GM12891 (cell line): ENCODE measurements around the gene EPS8L1.

ENCODE experiments used
- POLR2AphosphoS5 ChIP-seq: IDR thresholded peaks from 2 replicates; pipeline ENCODE4 v1.6.1; 2011; ENCODE audit warnings: low read depth, low read length, control low read depth
- TAF1 ChIP-seq: IDR thresholded peaks from 2 replicates; pipeline ENCODE4 v1.6.1; 2011; ENCODE audit warnings: low read depth, low read length, control low read depth

DNA sequence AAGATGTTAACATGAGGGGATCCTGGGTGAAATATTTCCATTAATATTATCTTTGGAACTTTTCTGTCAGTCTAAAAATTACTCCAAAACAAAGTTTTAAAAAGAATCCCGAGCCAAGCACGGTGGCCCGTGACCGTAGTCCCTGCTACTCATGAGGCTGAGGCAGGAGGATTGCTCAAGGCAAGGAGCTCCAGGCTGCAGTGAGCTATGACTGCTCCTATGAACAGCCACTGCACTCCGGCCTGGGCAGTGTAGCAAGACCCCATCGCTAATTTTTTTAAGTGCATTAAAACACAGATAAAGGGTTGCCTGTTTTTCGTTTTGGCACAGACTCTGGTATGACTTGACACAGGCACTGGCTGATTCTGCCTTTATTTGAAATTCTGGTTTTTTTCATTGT is 44.5 kb upstream of the EPS8L1 start:
- TF ChIP-seq TAF1: no peak
- TF ChIP-seq POLR2AphosphoS5: no peak
